ENCODE data around the gene BACE1. TPM values are rescaled to one million over a fixed set of nuclear protein-coding genes. Genes with fewer than 3 reads are reported as not detected.
"Not testable (repeated sequence)": the region's sequence is repeated elsewhere in the genome, so short reads cannot be mapped to it uniquely, and the experiment has no call there.

Gene BACE1
- total RNA-seq, 4 donors from 2014 or later = 20.0 to 32.4 (median 24.7) TPM

DNA sequence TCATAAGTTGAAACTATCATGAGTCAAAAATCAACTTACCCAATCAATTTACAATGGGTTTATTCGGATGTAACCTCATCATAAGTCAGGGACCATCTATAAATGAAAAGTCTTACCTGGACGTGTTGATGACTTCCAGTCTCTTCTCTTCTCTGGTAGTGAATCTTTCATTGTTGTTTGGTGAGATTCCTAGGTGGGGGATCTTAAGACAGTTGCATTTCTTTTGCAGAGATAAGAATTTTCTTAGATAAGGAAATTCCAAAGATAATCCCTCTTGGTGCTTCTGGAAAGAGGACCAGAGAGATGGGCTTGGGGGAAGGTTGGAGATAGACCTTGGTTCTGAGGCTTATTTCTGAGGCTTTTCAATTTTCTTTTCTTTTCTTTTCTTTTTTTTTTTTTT lies 46.2 kb downstream of the BACE1 start:
- ATAC-seq (ENCODE audit: low FRiP score) (no peak), DNase-seq (ENCODE audit: low spot score) (no peak)
- TF ChIP-seq CTCF (IDR thresholded peaks at IDR 0.05) = no peak

DNA sequence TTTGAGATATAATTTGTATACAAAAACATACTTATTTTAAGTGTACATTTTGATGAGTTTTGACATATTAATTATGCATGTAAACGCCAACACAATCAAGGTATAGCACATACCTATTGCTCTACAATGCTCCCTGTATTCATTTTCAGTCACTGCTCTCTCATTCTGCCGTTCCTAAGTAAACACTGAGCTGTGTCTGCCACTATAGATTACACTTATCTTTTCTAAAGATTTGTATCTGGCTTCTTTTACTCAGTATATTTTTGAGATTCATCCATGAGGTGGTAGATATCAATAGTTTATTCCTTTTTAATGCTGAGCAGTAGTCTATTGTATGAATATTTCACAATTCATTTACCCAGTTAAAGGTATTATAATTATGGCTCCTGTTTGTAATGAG lies 50.3 kb downstream of the BACE1 start:
- no peak for TF ChIP-seq CTCF (IDR thresholded peaks at IDR 0.05)
- no peak for DNase-seq (ENCODE audit: low spot score)

DNA sequence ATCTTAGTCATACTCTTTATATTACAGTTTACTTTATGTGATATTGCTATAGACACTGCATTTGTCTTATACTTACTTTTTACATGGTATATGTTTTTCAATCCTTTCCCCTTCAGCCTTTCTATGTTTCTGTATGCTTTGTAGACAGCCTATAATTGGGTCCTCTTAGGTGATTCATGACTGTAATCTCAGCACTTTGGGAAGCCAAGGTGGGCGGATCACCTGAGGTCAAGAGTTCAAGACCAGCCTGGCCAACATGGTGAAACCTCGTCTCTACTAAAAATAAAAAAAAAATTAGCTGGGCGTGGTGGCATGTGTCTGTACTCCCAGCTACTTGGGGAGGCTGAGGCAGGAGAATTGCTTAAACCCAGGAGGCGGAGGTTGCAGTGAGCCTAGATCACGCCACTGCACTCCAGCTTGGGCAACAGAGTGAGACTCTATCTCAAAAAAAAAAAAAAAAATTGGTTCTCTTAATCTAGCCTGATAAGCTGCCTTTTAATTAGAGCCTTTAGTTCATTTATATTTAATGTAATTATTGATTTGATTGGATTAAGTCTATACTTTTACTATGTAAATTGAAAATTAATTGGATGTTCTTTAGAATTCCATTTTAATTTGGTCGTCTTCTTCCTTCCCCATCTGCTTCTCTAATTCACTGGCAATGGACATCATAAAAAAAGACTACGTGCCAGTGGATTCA lies 51.3 kb downstream of the BACE1 start:
- not testable (repeated sequence) for ATAC-seq (ENCODE audit: low FRiP score); DNase-seq (ENCODE audit: low spot score)

More for the DNA sequence above, 50.3 kb downstream of the BACE1 start:
- ATAC-seq (ENCODE audit: low FRiP score) = no peak

DNA sequence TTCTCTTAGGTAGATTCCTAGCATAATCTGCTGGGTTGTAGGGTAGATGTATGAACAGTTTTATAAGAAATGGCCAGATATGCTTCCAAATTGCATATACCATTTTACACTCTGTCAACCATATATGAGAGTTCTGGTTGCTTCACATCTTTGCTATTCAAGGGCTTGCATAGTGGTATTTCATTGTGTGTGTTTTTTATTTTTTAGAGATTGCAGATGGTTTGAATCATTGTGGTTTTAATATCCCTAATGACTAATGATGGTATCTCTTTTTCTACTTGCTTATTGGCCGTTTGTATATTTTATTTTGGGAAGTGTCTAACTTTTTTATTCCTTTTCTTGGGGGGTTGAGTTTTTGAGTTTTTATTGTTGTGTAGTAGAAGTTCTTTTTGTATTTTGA lies 56.6 kb downstream of the BACE1 start:
- ATAC-seq (ENCODE audit: low FRiP score) (no peak), DNase-seq (ENCODE audit: low spot score) (no peak)
- TF ChIP-seq CTCF (IDR thresholded peaks at IDR 0.05) = no peak

DNA sequence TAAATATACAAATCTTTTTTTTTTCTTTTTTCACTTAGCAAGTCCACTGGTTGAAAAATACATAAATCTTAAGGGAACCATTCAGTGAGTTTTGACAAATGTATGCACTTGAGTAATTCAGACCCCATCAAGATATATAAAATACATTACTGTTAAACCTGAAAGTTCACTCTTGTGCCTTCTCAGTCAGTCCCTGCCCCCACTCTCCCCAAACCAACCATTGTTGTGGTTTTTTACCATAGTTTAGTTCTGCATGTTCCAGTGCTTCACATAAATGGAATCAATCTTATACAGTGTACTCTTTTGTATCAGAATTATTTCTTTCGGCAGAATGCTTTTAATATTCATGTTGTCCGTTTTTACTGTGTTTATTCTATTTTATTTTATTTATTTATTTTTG lies 57.5 kb downstream of the BACE1 start:
- DNase-seq (ENCODE audit: low spot score) (no peak), ATAC-seq (ENCODE audit: low FRiP score) (no peak)
- TF ChIP-seq CTCF (IDR thresholded peaks at IDR 0.05) = no peak

- no peak for TF ChIP-seq CTCF (IDR thresholded peaks at IDR 0.05)
- DNase-seq (ENCODE audit: low spot score) (no peak), ATAC-seq (ENCODE audit: low FRiP score) (no peak)
Measured at GRCh38 chr11:117256573-117256972, 59.5 kb downstream of the BACE1 start.

DNA sequence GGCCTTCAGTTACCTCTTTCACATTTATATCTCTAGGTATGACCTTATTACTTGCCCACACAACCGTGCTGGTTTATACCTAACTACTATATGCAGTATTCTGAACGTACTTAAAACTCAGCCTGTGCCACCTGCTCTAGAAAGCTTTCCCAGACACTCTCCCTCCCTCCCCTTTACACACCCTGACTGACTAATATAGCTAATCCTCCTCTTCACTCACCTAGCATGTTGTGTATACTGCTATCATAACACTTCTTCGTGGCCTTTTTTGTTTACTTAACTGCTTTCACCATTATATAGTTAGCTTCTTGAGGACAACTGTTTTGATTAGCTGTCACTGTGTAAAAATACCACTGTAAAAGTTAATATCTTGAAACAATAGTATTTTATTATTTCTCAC lies 60.1 kb downstream of the BACE1 start:
- no peak for TF ChIP-seq CTCF (IDR thresholded peaks at IDR 0.05)
- ATAC-seq (ENCODE audit: low FRiP score) = no peak
- no peak for DNase-seq (ENCODE audit: low spot score)

Data from omental fat pad (tissue), 4 donors.